GM12878 (cell line): Measurements from ENCODE around the gene SHISA7.

Experiments
- CBFB ChIP-seq: IDR thresholded peaks from 2 replicates; pipeline ENCODE4 v1.6.1; 2016; ENCODE audit warnings: antibody characterized with exemption, low read depth
- CTCF ChIP-seq, 3 experiments: IDR thresholded peaks in 2 of 3; conservative IDR thresholded peaks in 1 of 3; 2 replicates each; pipeline ENCODE4 v1.5.1; 2011; ENCODE audit warnings: low read depth in 3 of 3, low read length in 3 of 3, mild to moderate bottlenecking in 3 of 3, control low read depth in 2 of 3, moderate library complexity in 2 of 3, inconsistent platforms in 1 of 3, mixed read lengths in 1 of 3; ENCODE audit not compliant: control insufficient read depth in 2 of 3, insufficient read depth in 1 of 3; ENCODE audit errors: extremely low read depth in 1 of 3
- PAX5 ChIP-seq: IDR thresholded peaks from 2 replicates; pipeline ENCODE4 v1.6.1; 2011; ENCODE audit warnings: low read depth, low read length, borderline replicate concordance

GRCh38 chr19:55487924-55488687 lies 45.0 kb upstream of the SHISA7 start, which contains the start of gene SSC5D:
- no peak for TF ChIP-seq CBFB
- no peak for TF ChIP-seq PAX5
- TF ChIP-seq CTCF (IDR thresholded peaks at IDR 0.05 in 2 of 3, conservative IDR thresholded peaks at IDR 0.05 in 1 of 3; ENCODE audit: control insufficient read depth in 2 of 3, extremely low read depth in 1 of 3, insufficient read depth in 1 of 3, low read depth in 3 of 3, low read length in 3 of 3) = no peak
